Measurements from ENCODE around the gene FHOD3.

DNA sequence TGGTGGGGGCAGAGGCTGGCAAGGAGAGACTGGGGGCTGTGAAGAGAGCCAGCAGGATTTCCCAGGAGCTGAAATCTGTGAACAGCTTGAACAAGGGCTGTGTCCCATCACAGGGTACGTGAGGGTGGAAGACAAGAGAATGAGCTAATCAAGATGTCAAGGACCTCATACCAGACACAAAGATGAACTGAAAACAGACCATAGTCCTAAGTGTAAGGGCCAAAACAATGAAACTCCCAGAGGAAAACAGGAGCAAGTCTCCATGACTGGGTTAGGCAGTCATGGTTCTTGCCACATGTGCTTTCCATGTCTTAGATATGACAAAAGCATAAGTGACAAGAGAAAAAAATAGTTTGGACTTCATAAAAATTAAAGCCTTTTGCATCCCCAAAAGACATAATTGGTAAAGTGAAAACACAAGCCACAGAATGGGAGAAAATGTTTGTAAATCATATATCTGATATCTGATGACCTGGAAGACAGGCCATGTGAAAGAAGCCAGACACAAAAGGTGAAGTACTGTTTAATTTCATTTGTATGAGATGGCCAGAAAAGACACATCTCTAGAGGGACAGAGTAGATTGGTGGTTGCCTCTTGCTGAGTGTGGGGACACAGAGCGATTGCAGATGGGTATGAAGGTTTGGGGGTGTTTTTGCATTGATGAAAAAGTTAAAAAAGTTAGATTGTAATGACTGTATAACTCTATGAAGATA, 67.6 kb downstream of the FHOD3 start:
- TF ChIP-seq, protein P1, sequence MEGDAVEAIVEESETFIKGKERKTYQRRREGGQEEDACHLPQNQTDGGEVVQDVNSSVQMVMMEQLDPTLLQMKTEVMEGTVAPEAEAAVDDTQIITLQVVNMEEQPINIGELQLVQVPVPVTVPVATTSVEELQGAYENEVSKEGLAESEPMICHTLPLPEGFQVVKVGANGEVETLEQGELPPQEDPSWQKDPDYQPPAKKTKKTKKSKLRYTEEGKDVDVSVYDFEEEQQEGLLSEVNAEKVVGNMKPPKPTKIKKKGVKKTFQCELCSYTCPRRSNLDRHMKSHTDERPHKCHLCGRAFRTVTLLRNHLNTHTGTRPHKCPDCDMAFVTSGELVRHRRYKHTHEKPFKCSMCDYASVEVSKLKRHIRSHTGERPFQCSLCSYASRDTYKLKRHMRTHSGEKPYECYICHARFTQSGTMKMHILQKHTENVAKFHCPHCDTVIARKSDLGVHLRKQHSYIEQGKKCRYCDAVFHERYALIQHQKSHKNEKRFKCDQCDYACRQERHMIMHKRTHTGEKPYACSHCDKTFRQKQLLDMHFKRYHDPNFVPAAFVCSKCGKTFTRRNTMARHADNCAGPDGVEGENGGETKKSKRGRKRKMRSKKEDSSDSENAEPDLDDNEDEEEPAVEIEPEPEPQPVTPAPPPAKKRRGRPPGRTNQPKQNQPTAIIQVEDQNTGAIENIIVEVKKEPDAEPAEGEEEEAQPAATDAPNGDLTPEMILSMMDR (IDR thresholded peaks at IDR 0.05; ENCODE audit: low read depth, low read length), result no peak
- TF ChIP-seq POLR2A (IDR thresholded peaks at IDR 0.05; ENCODE audit: extremely low read depth, insufficient read length), result no peak
- TF ChIP-seq MYC (IDR thresholded peaks at IDR 0.05; ENCODE audit: low read depth, low read length), result no peak
- TF ChIP-seq, protein P2, sequence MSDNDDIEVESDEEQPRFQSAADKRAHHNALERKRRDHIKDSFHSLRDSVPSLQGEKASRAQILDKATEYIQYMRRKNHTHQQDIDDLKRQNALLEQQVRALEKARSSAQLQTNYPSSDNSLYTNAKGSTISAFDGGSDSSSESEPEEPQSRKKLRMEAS (IDR thresholded peaks at IDR 0.05; ENCODE audit: low read depth, low read length), result no peak
